Right atrium auricular region (tissue), 2 donors: ENCODE measurements around the gene UGCG. TPM values are rescaled to one million over a fixed set of nuclear protein-coding genes. Genes with fewer than 3 reads are reported as not detected.
A peak's percentile ranks its signal among the peaks of the same experiment; 100 is the strongest.

Experiments used
- DNase-seq: peaks from one replicate; pipeline ENCODE4 v3.0.0-alpha.2; 2019; ENCODE audit warnings: low spot score
- H3K27ac ChIP-seq, 2 donors: fragments of 200-600 bp; sonication (generic); 1 replicate in 1 of 2; 2 replicates in 1 of 2; pipeline ENCODE4 v1.5.1; 2016 to 2019
- H3K27me3 ChIP-seq, 2 donors: fragments of 200-600 bp; sonication (generic); one replicate each; pipeline versions ENCODE4 v1.5.1 to v1.6.0; 2017 to 2019
- H3K36me3 ChIP-seq: fragments of 200-600 bp; sonication (generic); one replicate; pipeline ENCODE4 v1.5.1; 2016
- H3K4me1 ChIP-seq, 2 donors: fragments of 200-600 bp; sonication (generic); one replicate each; pipeline versions ENCODE4 v1.5.1 to v1.6.0; 2017 to 2019
- H3K4me3 ChIP-seq, 2 donors: fragments of 200-600 bp; sonication (generic); 1 replicate in 1 of 2; 2 replicates in 1 of 2; pipeline ENCODE4 v1.5.1; 2017 to 2019; ENCODE audit warnings: mild to moderate bottlenecking in 1 of 2, moderate library complexity in 1 of 2
- H3K9me3 ChIP-seq, 2 donors: fragments of 200-600 bp; sonication (generic); one replicate each; pipeline ENCODE4 v1.5.1; 2019
- total RNA-seq, 2 donors: library from RNA; depleted of rRNA; stranded (reverse); fragments of >200 nt; gene quantifications; one replicate each; pipeline ENCODE4 v1.1.0, GENCODE V29; 2016
- TF ChIP-seq, protein P1 (sequence below), 2 donors: fragments of 200-600 bp; sonication (generic); IDR thresholded peaks; one replicate each; pipeline ENCODE4 v1.5.1; 2019; ENCODE audit warnings: antibody characterized with exemption in 2 of 2

Gene UGCG
- total RNA-seq, 2 donors from 2014 or later = 10.3 to 10.8 TPM

DNA sequence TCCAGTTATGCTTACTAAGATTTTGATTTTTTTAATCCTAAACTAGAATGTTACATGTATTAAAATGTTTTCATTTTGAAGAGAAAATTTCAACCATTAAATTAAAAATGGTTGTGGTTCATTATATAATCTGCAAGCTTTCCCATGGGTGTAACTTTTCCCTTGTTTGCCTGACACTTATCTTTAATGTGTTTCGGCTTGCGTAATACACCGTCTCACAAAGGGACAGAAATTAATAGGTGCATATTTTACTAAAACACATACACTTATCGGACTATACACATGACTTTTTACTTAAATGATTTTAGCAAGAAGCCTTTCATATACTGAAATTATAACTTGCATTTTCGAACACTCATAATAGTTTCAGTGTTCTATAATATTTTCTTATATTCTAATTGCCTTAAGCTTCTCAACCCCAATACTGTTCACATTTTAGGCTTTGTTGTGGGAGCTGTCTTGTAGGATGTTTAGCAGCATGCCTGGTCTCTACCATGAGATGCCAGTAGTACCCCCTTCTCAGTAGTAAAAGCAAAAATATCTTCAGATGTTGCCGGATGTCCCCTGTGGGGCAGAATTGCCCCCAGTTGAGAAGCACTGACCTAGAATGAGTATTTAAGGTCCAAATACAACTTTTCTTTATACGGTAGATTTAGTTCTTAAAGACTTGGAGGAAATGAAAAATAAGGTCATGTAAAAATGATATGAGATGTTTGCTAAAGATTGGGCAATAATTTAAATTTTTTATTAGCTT lies 28.6 kb downstream of the UGCG start:
- peaks cover 0 to 3% of the 10 kb centered on the region in 2 donors for H3K4me1 ChIP-seq
- DNase-seq = no peak
- peaks cover 6% of the 10 kb centered on the region for H3K36me3 ChIP-seq
- H3K9me3 ChIP-seq = no peaks in the 10 kb centered on the region
- TF ChIP-seq, protein P1, sequence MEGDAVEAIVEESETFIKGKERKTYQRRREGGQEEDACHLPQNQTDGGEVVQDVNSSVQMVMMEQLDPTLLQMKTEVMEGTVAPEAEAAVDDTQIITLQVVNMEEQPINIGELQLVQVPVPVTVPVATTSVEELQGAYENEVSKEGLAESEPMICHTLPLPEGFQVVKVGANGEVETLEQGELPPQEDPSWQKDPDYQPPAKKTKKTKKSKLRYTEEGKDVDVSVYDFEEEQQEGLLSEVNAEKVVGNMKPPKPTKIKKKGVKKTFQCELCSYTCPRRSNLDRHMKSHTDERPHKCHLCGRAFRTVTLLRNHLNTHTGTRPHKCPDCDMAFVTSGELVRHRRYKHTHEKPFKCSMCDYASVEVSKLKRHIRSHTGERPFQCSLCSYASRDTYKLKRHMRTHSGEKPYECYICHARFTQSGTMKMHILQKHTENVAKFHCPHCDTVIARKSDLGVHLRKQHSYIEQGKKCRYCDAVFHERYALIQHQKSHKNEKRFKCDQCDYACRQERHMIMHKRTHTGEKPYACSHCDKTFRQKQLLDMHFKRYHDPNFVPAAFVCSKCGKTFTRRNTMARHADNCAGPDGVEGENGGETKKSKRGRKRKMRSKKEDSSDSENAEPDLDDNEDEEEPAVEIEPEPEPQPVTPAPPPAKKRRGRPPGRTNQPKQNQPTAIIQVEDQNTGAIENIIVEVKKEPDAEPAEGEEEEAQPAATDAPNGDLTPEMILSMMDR (IDR thresholded peaks at IDR 0.05) = no peak
- H3K4me3 ChIP-seq = no peak overlapping the region
- H3K27ac ChIP-seq = no peak overlapping the region
- H3K27me3 ChIP-seq = no peaks in the 10 kb centered on the region

GRCh38 chr9:111925784-111926183 lies 29.2 kb downstream of the UGCG start:
- no peaks in the 10 kb centered on the region for H3K9me3 ChIP-seq
- H3K27ac ChIP-seq = no peak overlapping the region
- peaks cover 12% of the 10 kb centered on the region for H3K36me3 ChIP-seq
- TF ChIP-seq, protein P1 (IDR thresholded peaks at IDR 0.05) = no peak
- peaks cover 0 to 3% of the 10 kb centered on the region in 2 donors for H3K4me1 ChIP-seq
- H3K4me3 ChIP-seq = no peak overlapping the region
- H3K27me3 ChIP-seq = no peaks in the 10 kb centered on the region
- DNase-seq = no peak

GRCh38 chr9:111926421-111926875 lies 29.8 kb downstream of the UGCG start:
- TF ChIP-seq, protein P1 (IDR thresholded peaks at IDR 0.05) = no peak
- no peak overlapping the region for H3K4me3 ChIP-seq
- H3K27ac ChIP-seq = peak overlapping the region in 1 of 2 donors; percentile 22
- no peaks in the 10 kb centered on the region for H3K9me3 ChIP-seq
- DNase-seq = no peak
- H3K4me1 ChIP-seq = peaks cover 0 to 3% of the 10 kb centered on the region in 2 donors
- H3K36me3 ChIP-seq = peaks cover 18% of the 10 kb centered on the region
- no peaks in the 10 kb centered on the region for H3K27me3 ChIP-seq

DNA sequence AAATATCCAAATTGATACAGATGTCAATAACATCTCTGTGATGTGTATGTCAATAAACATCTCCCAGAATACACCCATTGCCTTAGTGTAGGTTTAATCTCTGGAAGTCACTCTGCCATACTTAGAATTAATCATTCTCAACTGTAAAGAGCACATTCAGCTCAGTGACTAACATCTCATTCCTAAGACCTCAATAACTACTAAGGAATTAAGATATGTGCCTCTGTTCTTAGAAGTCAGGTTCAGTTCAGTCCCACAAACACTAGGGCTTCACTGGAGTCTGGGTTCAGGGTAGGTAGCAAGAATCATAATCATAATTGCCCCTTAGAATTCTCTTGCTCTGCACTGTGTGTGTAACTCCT lies 31.7 kb downstream of the UGCG start:
- no peak overlapping the region for H3K4me3 ChIP-seq
- H3K9me3 ChIP-seq = no peaks in the 10 kb centered on the region
- no peaks in the 10 kb centered on the region for H3K4me1 ChIP-seq
- TF ChIP-seq, protein P1 (IDR thresholded peaks at IDR 0.05) = no peak
- no peaks in the 10 kb centered on the region for H3K27me3 ChIP-seq
- peaks cover 37% of the 10 kb centered on the region for H3K36me3 ChIP-seq
- DNase-seq = no peak
- H3K27ac ChIP-seq = no peak overlapping the region

- H3K9me3 ChIP-seq = no peaks in the 10 kb centered on the region
- TF ChIP-seq, protein P1 (IDR thresholded peaks at IDR 0.05) = no peak
- peaks cover 0 to 5% of the 10 kb centered on the region in 2 donors for H3K4me1 ChIP-seq
- no peak overlapping the region for H3K27ac ChIP-seq
- H3K27me3 ChIP-seq = no peaks in the 10 kb centered on the region
- peaks cover 35% of the 10 kb centered on the region for H3K36me3 ChIP-seq
- no peak for DNase-seq
- no peak overlapping the region for H3K4me3 ChIP-seq
Observed at GRCh38 chr9:111934747-111935146, 38.1 kb downstream of the UGCG start.

- Histone ChIP-seq H3K27ac (no peak overlapping the region), H3K4me3 (no peak overlapping the region), H3K4me1 (peaks cover 0 to 5% of the 10 kb centered on the region in 2 donors), H3K27me3 (no peaks in the 10 kb centered on the region), H3K9me3 (no peaks in the 10 kb centered on the region), H3K36me3 (peaks cover 19% of the 10 kb centered on the region)
- TF ChIP-seq, protein P1 (IDR thresholded peaks at IDR 0.05) = no peak
- DNase-seq = no peak
Observed at GRCh38 chr9:111936391-111936790, 39.8 kb downstream of the UGCG start.
